ENCODE results near the gene DTX1.

The DTX1 gene

DNA sequence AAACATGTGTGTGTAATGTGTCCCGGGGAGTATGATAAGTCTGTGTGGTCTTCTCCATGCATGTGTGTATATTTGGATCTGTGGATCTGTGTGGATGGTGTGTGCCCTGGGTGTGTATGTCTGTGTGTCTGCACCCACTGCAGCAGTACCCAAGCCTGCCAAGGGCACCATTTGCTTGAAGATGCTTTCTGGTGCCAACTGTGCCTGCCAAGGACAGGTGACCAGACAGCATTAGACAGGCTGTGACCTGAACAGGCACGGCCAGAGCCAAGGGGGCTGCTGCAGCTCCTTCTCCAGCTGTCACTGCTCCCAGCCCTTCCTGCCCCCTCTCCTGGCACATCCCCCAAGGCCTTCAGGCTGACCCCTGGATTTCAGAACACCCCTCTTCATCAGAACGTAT lies 35.0 kb downstream of the DTX1 start:
- Histone ChIP-seq H3K27me3 (ENCODE audit: insufficient read depth, poor library complexity, severe bottlenecking) (no peaks in the 10 kb centered on the region), H3K36me3 (ENCODE audit: low read depth) (no peaks in the 10 kb centered on the region), H3K27ac (ENCODE audit: poor library complexity, severe bottlenecking) (no peak overlapping the region), H3K9me3 (ENCODE audit: severe bottlenecking) (no peaks in the 10 kb centered on the region), H3K4me3 (ENCODE audit: severe bottlenecking) (no peak overlapping the region), H3K4me1 (ENCODE audit: insufficient read depth, poor library complexity, severe bottlenecking) (no peaks in the 10 kb centered on the region)
- no peak for TF ChIP-seq CTCF (IDR thresholded peaks at IDR 0.05; ENCODE audit: poor library complexity, severe bottlenecking)
- no peak for ATAC-seq (ENCODE audit: low read depth)
- DNase-seq (ENCODE audit: low spot score): no peak

- ATAC-seq (ENCODE audit: low read depth) (peak; percentile 49), DNase-seq (ENCODE audit: low spot score) (no peak)
- Histone ChIP-seq H3K27ac (ENCODE audit: poor library complexity, severe bottlenecking) (no peak overlapping the region), H3K36me3 (ENCODE audit: low read depth) (no peaks in the 10 kb centered on the region), H3K4me3 (ENCODE audit: severe bottlenecking) (no peak overlapping the region), H3K4me1 (ENCODE audit: insufficient read depth, poor library complexity, severe bottlenecking) (no peaks in the 10 kb centered on the region), H3K9me3 (ENCODE audit: severe bottlenecking) (no peaks in the 10 kb centered on the region), H3K27me3 (ENCODE audit: insufficient read depth, poor library complexity, severe bottlenecking) (no peaks in the 10 kb centered on the region)
- no peak for TF ChIP-seq CTCF (IDR thresholded peaks at IDR 0.05; ENCODE audit: poor library complexity, severe bottlenecking)
Observed at GRCh38 chr12:113092607-113093408, 36.3 kb downstream of the DTX1 start.

- no peak overlapping the region for H3K27ac ChIP-seq (ENCODE audit: poor library complexity, severe bottlenecking)
- TF ChIP-seq CTCF (IDR thresholded peaks at IDR 0.05; ENCODE audit: poor library complexity, severe bottlenecking): no peak
- H3K9me3 ChIP-seq (ENCODE audit: severe bottlenecking): no peaks in the 10 kb centered on the region
- H3K27me3 ChIP-seq (ENCODE audit: insufficient read depth, poor library complexity, severe bottlenecking): no peaks in the 10 kb centered on the region
- DNase-seq (ENCODE audit: low spot score): no peak
- no peaks in the 10 kb centered on the region for H3K4me1 ChIP-seq (ENCODE audit: insufficient read depth, poor library complexity, severe bottlenecking)
- no peak overlapping the region for H3K4me3 ChIP-seq (ENCODE audit: severe bottlenecking)
- H3K36me3 ChIP-seq (ENCODE audit: low read depth): no peaks in the 10 kb centered on the region
- no peak for ATAC-seq (ENCODE audit: low read depth)
Observed at GRCh38 chr12:113093409-113094101, 37.0 kb downstream of the DTX1 start.

GRCh38 chr12:113094738-113095137 lies 38.2 kb downstream of the DTX1 start:
- H3K9me3 ChIP-seq (ENCODE audit: severe bottlenecking): no peaks in the 10 kb centered on the region
- H3K27ac ChIP-seq (ENCODE audit: poor library complexity, severe bottlenecking): no peak overlapping the region
- no peak overlapping the region for H3K4me3 ChIP-seq (ENCODE audit: severe bottlenecking)
- H3K27me3 ChIP-seq (ENCODE audit: insufficient read depth, poor library complexity, severe bottlenecking): no peaks in the 10 kb centered on the region
- no peaks in the 10 kb centered on the region for H3K4me1 ChIP-seq (ENCODE audit: insufficient read depth, poor library complexity, severe bottlenecking)
- DNase-seq (ENCODE audit: low spot score): no peak
- no peak for TF ChIP-seq CTCF (IDR thresholded peaks at IDR 0.05; ENCODE audit: poor library complexity, severe bottlenecking)
- no peak for ATAC-seq (ENCODE audit: low read depth)
- H3K36me3 ChIP-seq (ENCODE audit: low read depth): no peaks in the 10 kb centered on the region

- no peak overlapping the region for H3K27ac ChIP-seq (ENCODE audit: poor library complexity, severe bottlenecking)
- H3K36me3 ChIP-seq (ENCODE audit: low read depth): no peaks in the 10 kb centered on the region
- H3K27me3 ChIP-seq (ENCODE audit: insufficient read depth, poor library complexity, severe bottlenecking): no peaks in the 10 kb centered on the region
- no peak for TF ChIP-seq CTCF (IDR thresholded peaks at IDR 0.05; ENCODE audit: poor library complexity, severe bottlenecking)
- DNase-seq (ENCODE audit: low spot score): no peak
- no peak overlapping the region for H3K4me3 ChIP-seq (ENCODE audit: severe bottlenecking)
- no peaks in the 10 kb centered on the region for H3K4me1 ChIP-seq (ENCODE audit: insufficient read depth, poor library complexity, severe bottlenecking)
- ATAC-seq (ENCODE audit: low read depth): no peak
- no peaks in the 10 kb centered on the region for H3K9me3 ChIP-seq (ENCODE audit: severe bottlenecking)
Observed at GRCh38 chr12:113095405-113095804, 38.9 kb downstream of the DTX1 start.
